ENCODE data around the gene GH2.
"Not testable (repeated sequence)": the region's sequence is repeated elsewhere in the genome, so short reads cannot be mapped to it uniquely, and the experiment has no call there.

The GH2 gene

DNA sequence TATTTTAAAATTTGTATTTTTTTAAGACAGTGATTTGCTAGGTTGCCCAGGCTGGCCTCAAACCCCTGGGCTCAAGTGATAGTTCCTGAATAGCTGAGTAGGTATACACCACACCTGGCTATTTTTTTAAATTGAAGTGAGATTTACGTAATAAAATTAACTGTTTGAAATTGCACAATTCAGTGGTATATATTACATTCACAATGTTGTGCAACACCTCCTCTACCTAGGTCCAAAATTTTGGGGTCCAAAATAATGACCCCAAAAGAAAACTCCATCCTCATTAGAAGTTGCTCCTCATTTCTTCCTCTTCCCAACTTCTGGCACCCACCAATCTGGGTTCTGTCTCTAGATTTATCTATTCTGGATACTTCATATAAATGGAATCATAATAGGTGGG lies 36.2 kb downstream of the GH2 start:
- H3K4me1 ChIP-seq (ENCODE audit: insufficient read depth, low read length, severe bottlenecking): peaks cover 26% of the 10 kb centered on the region
- peaks cover 17% of the 10 kb centered on the region for H3K79me2 ChIP-seq (ENCODE audit: insufficient read depth, low read length)
- H3K36me3 ChIP-seq (ENCODE audit: insufficient read depth, low read length): no peaks in the 10 kb centered on the region; the same call in 1 of the 2 replicates
- no peaks in the 10 kb centered on the region for H3K9me3 ChIP-seq (ENCODE audit: low read length)
- H3K27ac ChIP-seq (ENCODE audit: low read depth, low read length, poor library complexity, severe bottlenecking): no peak overlapping the region
- H2AFZ ChIP-seq (ENCODE audit: low read length): no peak overlapping the region
- H3K4me2 ChIP-seq (ENCODE audit: low read length): no peak overlapping the region
- no peak overlapping the region for H3K4me3 ChIP-seq (ENCODE audit: low read depth, low read length, poor library complexity, severe bottlenecking)
- H3F3A ChIP-seq (ENCODE audit: insufficient read depth, low read length): 0 out of 2 replicates have a peak, but pooled peaks cover 6% of the 10 kb centered on the region
- H3K9ac ChIP-seq (ENCODE audit: low read length): no peak overlapping the region
- no peaks in the 10 kb centered on the region for H4K20me1 ChIP-seq (ENCODE audit: insufficient read depth, low read length)
- H3K27me3 ChIP-seq (ENCODE audit: insufficient read depth, low read length): 0 out of 2 replicates have a peak, but pooled peaks cover 7% of the 10 kb centered on the region
- TF ChIP-seq EZH2 (IDR thresholded peaks at IDR 0.05; ENCODE audit: borderline replicate concordance, low read length): no peak
- TF ChIP-seq, protein P1, sequence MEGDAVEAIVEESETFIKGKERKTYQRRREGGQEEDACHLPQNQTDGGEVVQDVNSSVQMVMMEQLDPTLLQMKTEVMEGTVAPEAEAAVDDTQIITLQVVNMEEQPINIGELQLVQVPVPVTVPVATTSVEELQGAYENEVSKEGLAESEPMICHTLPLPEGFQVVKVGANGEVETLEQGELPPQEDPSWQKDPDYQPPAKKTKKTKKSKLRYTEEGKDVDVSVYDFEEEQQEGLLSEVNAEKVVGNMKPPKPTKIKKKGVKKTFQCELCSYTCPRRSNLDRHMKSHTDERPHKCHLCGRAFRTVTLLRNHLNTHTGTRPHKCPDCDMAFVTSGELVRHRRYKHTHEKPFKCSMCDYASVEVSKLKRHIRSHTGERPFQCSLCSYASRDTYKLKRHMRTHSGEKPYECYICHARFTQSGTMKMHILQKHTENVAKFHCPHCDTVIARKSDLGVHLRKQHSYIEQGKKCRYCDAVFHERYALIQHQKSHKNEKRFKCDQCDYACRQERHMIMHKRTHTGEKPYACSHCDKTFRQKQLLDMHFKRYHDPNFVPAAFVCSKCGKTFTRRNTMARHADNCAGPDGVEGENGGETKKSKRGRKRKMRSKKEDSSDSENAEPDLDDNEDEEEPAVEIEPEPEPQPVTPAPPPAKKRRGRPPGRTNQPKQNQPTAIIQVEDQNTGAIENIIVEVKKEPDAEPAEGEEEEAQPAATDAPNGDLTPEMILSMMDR (IDR thresholded peaks at IDR 0.05; ENCODE audit: low read length): no peak
- no peaks in the 10 kb centered on the region for H3K9me2 ChIP-seq (ENCODE audit: low read depth, low read length)

GRCh38 chr17:63843910-63844677 lies 37.6 kb downstream of the GH2 start:
- no peaks in the 10 kb centered on the region; the same call in 1 of the 2 replicates for H3K36me3 ChIP-seq (ENCODE audit: insufficient read depth, low read length)
- peaks cover 41% of the 10 kb centered on the region for H3K4me1 ChIP-seq (ENCODE audit: insufficient read depth, low read length, severe bottlenecking)
- H3K9me3 ChIP-seq (ENCODE audit: low read length): no peaks in the 10 kb centered on the region
- peaks cover 30% of the 10 kb centered on the region for H3K79me2 ChIP-seq (ENCODE audit: insufficient read depth, low read length)
- H4K20me1 ChIP-seq (ENCODE audit: insufficient read depth, low read length): no peaks in the 10 kb centered on the region
- 0 out of 2 replicates have a peak, but pooled peaks cover 1% of the 10 kb centered on the region for H3K27me3 ChIP-seq (ENCODE audit: insufficient read depth, low read length)
- H2AFZ ChIP-seq (ENCODE audit: low read length): peak overlapping the region; percentile 78; the same call in 1 of the 2 replicates
- H3K27ac ChIP-seq (ENCODE audit: low read depth, low read length, poor library complexity, severe bottlenecking): peak overlapping the region; percentile 75
- 0 out of 2 replicates have a peak, but pooled peaks cover 6% of the 10 kb centered on the region for H3F3A ChIP-seq (ENCODE audit: insufficient read depth, low read length)
- TF ChIP-seq EZH2 (IDR thresholded peaks at IDR 0.05; ENCODE audit: borderline replicate concordance, low read length): no peak
- TF ChIP-seq, protein P1 (IDR thresholded peaks at IDR 0.05; ENCODE audit: low read length): no peak
- no peaks in the 10 kb centered on the region for H3K9me2 ChIP-seq (ENCODE audit: low read depth, low read length)
- H3K9ac ChIP-seq (ENCODE audit: low read length): peak overlapping the region; percentile 73
- peak overlapping the region; percentile 95 for H3K4me3 ChIP-seq (ENCODE audit: low read depth, low read length, poor library complexity, severe bottlenecking)
- H3K4me2 ChIP-seq (ENCODE audit: low read length): peak overlapping the region; percentile 57

GRCh38 chr17:63843387-63843888 lies 38.3 kb downstream of the GH2 start:
- Histone ChIP-seq H3K27ac (ENCODE audit: low read depth, low read length, poor library complexity, severe bottlenecking) (peak overlapping the region; percentile 75), H3K4me3 (ENCODE audit: low read depth, low read length, poor library complexity, severe bottlenecking) (peak overlapping the region; percentile 95), H3K79me2 (ENCODE audit: insufficient read depth, low read length) (peaks cover 36% of the 10 kb centered on the region), H3K4me2 (ENCODE audit: low read length) (peak overlapping the region; percentile 57), H3K9ac (ENCODE audit: low read length) (peak overlapping the region; percentile 73), H3K4me1 (ENCODE audit: insufficient read depth, low read length, severe bottlenecking) (peaks cover 41% of the 10 kb centered on the region), H2AFZ (ENCODE audit: low read length) (peak overlapping the region; percentile 78; the same call in 1 of the 2 replicates)
- not testable (repeated sequence) for H3K9me3 ChIP-seq (ENCODE audit: low read length); H3F3A ChIP-seq (ENCODE audit: insufficient read depth, low read length); H3K27me3 ChIP-seq (ENCODE audit: insufficient read depth, low read length); H3K9me2 ChIP-seq (ENCODE audit: low read depth, low read length); H3K36me3 ChIP-seq (ENCODE audit: insufficient read depth, low read length); H4K20me1 ChIP-seq (ENCODE audit: insufficient read depth, low read length)

Data from OCI-LY1 (cell line).